Hepatocyte (in vitro differentiated cells): ENCODE data around the gene P4HA3.

Source experiments
- EZH2 ChIP-seq: fragments of 200-600 bp; sonication (generic); IDR thresholded peaks from 2 replicates; pipeline ENCODE4 v1.6.1; 2016; ENCODE audit warnings: antibody characterized with exemption, mild to moderate bottlenecking, borderline replicate concordance
- TF ChIP-seq, protein P1 (sequence below): fragments of 200-600 bp; sonication (generic); IDR thresholded peaks from 2 replicates; pipeline ENCODE4 v1.5.1; 2016; ENCODE audit warnings: antibody characterized with exemption, mild to moderate bottlenecking; ENCODE audit not compliant: poor library complexity

DNA sequence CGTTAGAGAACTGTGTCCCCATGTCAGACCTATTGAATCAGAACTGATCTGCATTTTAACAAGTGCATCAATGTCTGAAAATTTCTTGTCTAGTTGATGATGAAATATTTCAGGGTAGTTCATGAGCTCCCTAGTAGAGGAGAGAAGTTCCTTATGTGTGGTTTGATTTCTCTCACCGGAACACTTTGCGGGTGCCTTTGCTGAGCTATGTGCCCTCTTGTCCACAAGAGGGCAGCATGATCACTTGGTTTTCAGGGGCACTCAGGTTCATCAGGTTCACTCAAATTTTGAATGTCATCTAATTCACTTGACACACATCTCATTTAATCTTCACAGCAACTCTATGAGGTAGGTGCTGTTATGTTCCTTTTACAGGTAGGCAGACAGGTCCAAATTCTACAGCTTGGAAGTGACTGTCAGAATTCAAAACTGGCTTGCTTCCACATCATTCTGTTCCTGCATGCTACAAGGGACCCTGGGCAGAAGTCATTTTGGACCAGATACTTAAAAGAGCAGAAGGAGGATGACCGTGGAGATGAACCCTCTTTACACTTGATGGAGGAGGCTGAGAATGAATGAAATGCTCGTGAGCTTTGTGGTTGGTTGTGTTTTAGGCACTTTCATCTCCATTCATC is 55.6 kb downstream of the P4HA3 start:
- TF ChIP-seq, protein P1, sequence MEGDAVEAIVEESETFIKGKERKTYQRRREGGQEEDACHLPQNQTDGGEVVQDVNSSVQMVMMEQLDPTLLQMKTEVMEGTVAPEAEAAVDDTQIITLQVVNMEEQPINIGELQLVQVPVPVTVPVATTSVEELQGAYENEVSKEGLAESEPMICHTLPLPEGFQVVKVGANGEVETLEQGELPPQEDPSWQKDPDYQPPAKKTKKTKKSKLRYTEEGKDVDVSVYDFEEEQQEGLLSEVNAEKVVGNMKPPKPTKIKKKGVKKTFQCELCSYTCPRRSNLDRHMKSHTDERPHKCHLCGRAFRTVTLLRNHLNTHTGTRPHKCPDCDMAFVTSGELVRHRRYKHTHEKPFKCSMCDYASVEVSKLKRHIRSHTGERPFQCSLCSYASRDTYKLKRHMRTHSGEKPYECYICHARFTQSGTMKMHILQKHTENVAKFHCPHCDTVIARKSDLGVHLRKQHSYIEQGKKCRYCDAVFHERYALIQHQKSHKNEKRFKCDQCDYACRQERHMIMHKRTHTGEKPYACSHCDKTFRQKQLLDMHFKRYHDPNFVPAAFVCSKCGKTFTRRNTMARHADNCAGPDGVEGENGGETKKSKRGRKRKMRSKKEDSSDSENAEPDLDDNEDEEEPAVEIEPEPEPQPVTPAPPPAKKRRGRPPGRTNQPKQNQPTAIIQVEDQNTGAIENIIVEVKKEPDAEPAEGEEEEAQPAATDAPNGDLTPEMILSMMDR = peak; percentile 88
- TF ChIP-seq EZH2 = no peak
